Pancreas (tissue), 10 donors: ENCODE measurements around the gene DBP. TPM values are rescaled to one million over a fixed set of nuclear protein-coding genes. Genes with fewer than 3 reads are reported as not detected.

Experiments used
- ATAC-seq, 4 donors: fragments of 200-7000 bp; cut with Tn5 transposase; one replicate each; pipeline versions ENCODE4 v1.8.0 to v1.9.1; 2020; ENCODE audit warnings: mild to moderate bottlenecking in 4 of 4, moderate library complexity in 4 of 4
- DNase-seq, 6 donors: peaks; one replicate each; pipeline ENCODE4 v3.0.0-alpha.2; 2020
- FAIRE-seq: peaks from 2 replicates; lab custom pipeline; 2012; peaks lifted over from hg19 to GRCh38; lab: Jason Lieb, UNC
- H3K27ac ChIP-seq, 4 donors: fragments of 200-600 bp; sonication (generic); 1 replicate in 3 of 4; 2 replicates in 1 of 4; pipeline versions ENCODE4 v1.5.0 to v1.8.0; 2020
- H3K27me3 ChIP-seq, 4 donors: fragments of 200-600 bp; one replicate each; pipeline ENCODE4 v1.8.0; 2021
- H3K36me3 ChIP-seq, 3 donors: fragments of 200-600 bp; sonication (generic) in 1 of 3; one replicate each; pipeline versions ENCODE4 v1.5.0 to v1.8.0; 2020 to 2021
- H3K4me1 ChIP-seq, 3 donors: fragments of 200-600 bp; one replicate each; pipeline ENCODE4 v1.8.0; 2021
- H3K4me3 ChIP-seq, 4 donors: fragments of 200-600 bp; sonication (generic) in 2 of 4; one replicate each; pipeline versions ENCODE4 v1.5.0 to v1.8.0; 2020 to 2021
- H3K9me3 ChIP-seq, 4 donors: fragments of 200-600 bp; one replicate each; pipeline ENCODE4 v1.8.0; 2021
- CTCF ChIP-seq, 4 donors: fragments of 200-600 bp; sonication (generic) in 3 of 4; IDR thresholded peaks; one replicate each; pipeline versions ENCODE4 v1.5.0 to v1.8.0; 2021; ENCODE audit warnings: antibody characterized with exemption in 4 of 4
- WGBS, 2 donors: extraction: QIAGEN DNeasy Blood & Tissue Kit; methylation state at CpG; one replicate each; pipeline ENCODE4 v1.1.7; 2013; 5-methylcytosine and 5-hydroxymethylcytosine counted together
- intact Hi-C, 3 donors: fragments of 100-400 bp; cut with DNase I; formaldehyde crosslinking; loops; one replicate each; pipeline versions ENCODE4 v1.11.1 to v1.14.2; 2022
- polyA plus RNA-seq, 2 donors: library from polyadenylated mRNA; stranded (reverse); fragments of 200-250 nt; gene quantifications; one replicate each; pipeline ENCODE4 v1.2.3, GENCODE V29; 2013
- total RNA-seq, 6 donors: library from RNA; stranded (reverse); fragmentation: NEBNext Ultra II Directional in 4 of 6; extraction: Animal tissue kit (Norgen Biotek cat#: 25700) in 4 of 6; gene quantifications; one replicate each; pipeline versions ENCODE4 v1.2.1 to v1.2.4, GENCODE V29; 2021 to 2023
- donor health status: healthy with polysubstance abuse.
- donor health status: DM: no; HTN: no; CAD: no; lungs with moderate emphysema.
- donor health status: DM: no; HTN: no; CAD: no.
- donor health status: control.
- donor health status: control.
- donor health status: Bipolar disorder and iron deficiency.
- donor health status: DM: yes; HTN: yes; CAD: no.
- donor health status: DM: no; HTN: no; CAD: no.
- donor health status: DM: no; HTN: no; CAD: no.
- donor health status: DM: yes; HTN: yes; CAD: no.

DBP gene
- total and polyA plus RNA-seq, 8 donors: 3.3 to 11.4 (median 6.5) TPM

GRCh38 chr19:48614436-48615230 is 22.5 kb downstream of the DBP start, which contains the start of gene FAM83E:
Gene FAM83E, minus strand, starts transcription at chr19:48615076. Its CDS starts 1,704 bp downstream, at chr19:48613372.
- intact Hi-C loops: no loop called here
- no peaks in the 10 kb centered on the region for H3K9me3 ChIP-seq
- peaks cover 0 to 24% (median 22%) of the 10 kb centered on the region in 3 donors for H3K36me3 ChIP-seq
- ATAC-seq: peak in 2 of 4 donors; percentile 1 to 5
- no peaks in the 10 kb centered on the region for H3K27me3 ChIP-seq
- no peak for TF ChIP-seq CTCF (IDR thresholded peaks at IDR 0.05)
- peak in 5 of 6 donors; percentile 48 to 86 (median 65) for DNase-seq
- FAIRE-seq: no peak
- peaks cover 8 to 14% (median 12%) of the 10 kb centered on the region in 3 donors for H3K4me1 ChIP-seq
- H3K4me3 ChIP-seq: no peak within 1 kb of the TSS
- 46 to 50% methylated on average over 31 of the region's 31 CpGs for WGBS, 2 donors
- H3K27ac ChIP-seq: peak within 1 kb of the TSS in 1 of 4 donors; percentile 15

- ATAC-seq (no peak), FAIRE-seq (no peak), DNase-seq (peak in 3 of 6 donors; percentile 28 to 66 (median 58))
- Histone ChIP-seq H3K27ac (no peak overlapping the region), H3K4me3 (no peak overlapping the region), H3K4me1 (peaks cover 8 to 14% (median 12%) of the 10 kb centered on the region in 3 donors), H3K27me3 (no peaks in the 10 kb centered on the region), H3K9me3 (no peaks in the 10 kb centered on the region), H3K36me3 (peaks cover 0 to 24% (median 22%) of the 10 kb centered on the region in 3 donors)
- 69 to 74% methylated on average over 13 of the region's 13 CpGs for WGBS, 2 donors
- intact Hi-C loops: no loop called here
- no peak for TF ChIP-seq CTCF (IDR thresholded peaks at IDR 0.05)
These were observed 23.2 kb downstream of the DBP start for GRCh38 chr19:48613852-48614435.

GRCh38 chr19:48613024-48613851 is 23.9 kb downstream of the DBP start:
- no peak overlapping the region for H3K4me3 ChIP-seq
- intact Hi-C loops: no loop called here
- H3K27ac ChIP-seq: no peak overlapping the region
- peaks cover 0 to 24% (median 22%) of the 10 kb centered on the region in 3 donors for H3K36me3 ChIP-seq
- ATAC-seq (peak in 2 of 4 donors; percentile 3), DNase-seq (peak in 5 of 6 donors; percentile 26 to 82 (median 49)), FAIRE-seq (no peak)
- H3K27me3 ChIP-seq: no peaks in the 10 kb centered on the region
- 73 to 77% methylated on average over 39 of the region's 39 CpGs for WGBS, 2 donors
- no peaks in the 10 kb centered on the region for H3K9me3 ChIP-seq
- peaks cover 8 to 14% (median 12%) of the 10 kb centered on the region in 3 donors for H3K4me1 ChIP-seq
- TF ChIP-seq CTCF (IDR thresholded peaks at IDR 0.05): no peak

GRCh38 chr19:48611872-48612271 is 25.3 kb downstream of the DBP start:
- intact Hi-C loops: no loop called here

More at GRCh38 chr19:48611872-48612271, 25.3 kb downstream of the DBP start:
- no peaks in the 10 kb centered on the region for H3K9me3 ChIP-seq
- peaks cover 0 to 3% (median 1%) of the 10 kb centered on the region in 3 donors for H3K4me1 ChIP-seq
- peaks cover 0 to 20% (median 16%) of the 10 kb centered on the region in 3 donors for H3K36me3 ChIP-seq
- FAIRE-seq (no peak), DNase-seq (no peak), ATAC-seq (no peak)
- H3K27ac ChIP-seq: no peak overlapping the region
- WGBS, 2 donors: 83 to 91% methylated on average over 14 of the region's 14 CpGs
- no peak overlapping the region for H3K4me3 ChIP-seq
- no peaks in the 10 kb centered on the region for H3K27me3 ChIP-seq
- TF ChIP-seq CTCF (IDR thresholded peaks at IDR 0.05): no peak
